T-helper 2 cell treated with Interferon-gamma antibody and Interleukin-4, amounts not matched to agents 100 ng/mL and 5 ng/mL, for 36 hours (primary cell): ENCODE results near the gene OCLN. TPM values are rescaled to one million over a fixed set of nuclear protein-coding genes. Genes with fewer than 3 reads are reported as not detected.
"Not testable (repeated sequence)": the region's sequence is repeated elsewhere in the genome, so short reads cannot be mapped to it uniquely, and the experiment has no call there.

Experiments
- intact Hi-C: fragments of 100-400 bp; cut with micrococcal nuclease; formaldehyde crosslinking; loops from one replicate; pipeline ENCODE4 v1.15.1; 2023
- total RNA-seq: library from RNA; stranded (reverse); gene quantifications from 2 replicates; pipeline ENCODE4 v1.2.3, GENCODE V29; 2022

The OCLN gene, protein sequence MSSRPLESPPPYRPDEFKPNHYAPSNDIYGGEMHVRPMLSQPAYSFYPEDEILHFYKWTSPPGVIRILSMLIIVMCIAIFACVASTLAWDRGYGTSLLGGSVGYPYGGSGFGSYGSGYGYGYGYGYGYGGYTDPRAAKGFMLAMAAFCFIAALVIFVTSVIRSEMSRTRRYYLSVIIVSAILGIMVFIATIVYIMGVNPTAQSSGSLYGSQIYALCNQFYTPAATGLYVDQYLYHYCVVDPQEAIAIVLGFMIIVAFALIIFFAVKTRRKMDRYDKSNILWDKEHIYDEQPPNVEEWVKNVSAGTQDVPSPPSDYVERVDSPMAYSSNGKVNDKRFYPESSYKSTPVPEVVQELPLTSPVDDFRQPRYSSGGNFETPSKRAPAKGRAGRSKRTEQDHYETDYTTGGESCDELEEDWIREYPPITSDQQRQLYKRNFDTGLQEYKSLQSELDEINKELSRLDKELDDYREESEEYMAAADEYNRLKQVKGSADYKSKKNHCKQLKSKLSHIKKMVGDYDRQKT
- total RNA-seq = 0.27 and 0.43 TPM in 2 replicates

DNA sequence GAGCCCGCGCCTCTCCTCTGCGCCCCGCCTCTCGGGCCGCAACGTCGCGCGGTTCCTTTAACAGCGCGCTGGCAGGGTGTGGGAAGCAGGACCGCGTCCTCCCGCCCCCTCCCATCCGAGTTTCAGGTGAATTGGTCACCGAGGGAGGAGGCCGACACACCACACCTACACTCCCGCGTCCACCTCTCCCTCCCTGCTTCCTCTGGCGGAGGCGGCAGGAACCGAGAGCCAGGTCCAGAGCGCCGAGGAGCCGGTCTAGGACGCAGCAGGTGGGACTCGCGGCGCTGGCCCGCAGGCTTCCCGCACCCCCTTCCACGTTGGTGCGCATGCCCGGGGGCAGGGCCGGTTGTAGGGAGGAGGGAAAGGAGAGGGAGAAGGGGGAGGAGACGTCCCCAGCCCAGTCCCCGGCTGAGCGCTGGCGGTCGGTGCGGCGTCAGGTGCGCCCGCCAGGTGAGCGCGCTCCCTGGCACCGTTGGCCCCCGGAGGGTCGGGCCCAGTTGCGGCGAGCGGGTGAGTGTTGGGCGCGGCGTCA is at the start of gene OCLN:
TSS of gene OCLN (plus strand) at position 400 of the 532 bp plus-strand sequence. CDS start 11,455 bp downstream, outside the sequence.
- intact Hi-C loops = no loop called here

DNA sequence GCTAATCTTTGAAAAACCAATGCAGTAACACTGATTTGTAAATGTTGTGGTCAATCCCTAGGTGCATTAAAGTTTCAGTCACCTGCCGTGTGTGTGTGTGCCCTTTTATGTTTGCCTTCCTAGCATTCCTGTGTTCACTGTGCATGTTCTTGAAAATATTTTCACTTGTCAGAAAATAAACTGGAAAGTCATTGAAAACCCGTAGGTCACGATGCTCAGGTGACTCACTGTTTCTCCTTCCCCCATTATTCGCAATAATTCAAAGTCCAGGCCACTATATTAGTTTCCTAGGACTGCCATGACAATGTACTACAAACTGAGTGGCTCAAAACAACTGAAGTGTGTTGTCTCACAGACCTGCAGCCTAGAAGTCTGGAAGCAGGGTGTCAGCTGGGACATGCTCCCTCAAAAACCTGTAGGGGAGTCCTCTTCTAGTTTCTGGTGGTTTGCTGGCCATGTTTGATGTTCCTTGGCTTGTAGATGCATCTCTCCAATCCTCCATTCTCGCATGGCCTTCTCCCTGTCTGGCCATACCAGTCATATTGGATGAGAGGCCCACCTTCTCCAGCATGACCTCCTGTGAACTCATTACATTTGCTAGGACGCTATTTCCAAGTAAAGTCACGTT is 48.3 kb upstream of the OCLN start:
- intact Hi-C loops = no loop called here

DNA sequence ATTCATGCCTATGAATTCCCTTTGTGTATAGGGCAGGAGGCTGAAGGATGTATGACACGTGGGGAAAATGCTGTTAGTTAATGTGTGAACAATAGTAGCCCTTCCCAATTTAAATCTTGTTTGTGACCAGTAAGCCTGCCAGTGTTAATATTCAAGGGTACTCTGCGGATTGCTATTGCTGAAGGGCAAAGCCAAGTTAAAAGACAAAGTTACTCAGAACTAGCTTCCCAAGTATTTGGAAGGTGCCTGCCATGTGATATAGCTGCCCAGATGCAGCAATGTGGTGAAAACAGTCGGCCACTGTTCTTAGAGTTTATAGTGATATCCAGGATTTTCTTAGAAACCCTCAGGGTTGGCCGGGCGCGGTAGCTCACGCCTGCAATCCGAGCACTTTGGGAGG is 43.1 kb upstream of the OCLN start:
- intact Hi-C loops = no loop called here

DNA sequence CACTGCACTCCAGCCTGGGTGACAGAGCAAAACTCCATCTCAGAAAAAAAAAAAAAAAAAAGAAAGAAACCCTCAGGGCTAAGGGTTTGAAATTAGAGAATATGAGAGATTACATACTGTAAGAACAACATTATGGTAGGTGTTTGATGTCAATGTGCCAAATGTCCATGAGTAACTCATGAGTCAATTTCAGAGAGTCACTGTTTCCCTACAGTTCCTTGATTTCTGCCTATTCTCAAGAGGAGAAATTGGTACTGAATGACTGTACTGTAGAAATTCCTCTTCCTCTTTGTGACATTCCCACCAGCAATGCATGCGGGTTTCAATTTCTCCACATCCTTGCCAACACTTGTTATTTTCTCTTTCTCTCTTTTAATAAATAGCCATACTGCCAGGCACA is 42.5 kb upstream of the OCLN start:
- intact Hi-C loops = no loop called here

DNA sequence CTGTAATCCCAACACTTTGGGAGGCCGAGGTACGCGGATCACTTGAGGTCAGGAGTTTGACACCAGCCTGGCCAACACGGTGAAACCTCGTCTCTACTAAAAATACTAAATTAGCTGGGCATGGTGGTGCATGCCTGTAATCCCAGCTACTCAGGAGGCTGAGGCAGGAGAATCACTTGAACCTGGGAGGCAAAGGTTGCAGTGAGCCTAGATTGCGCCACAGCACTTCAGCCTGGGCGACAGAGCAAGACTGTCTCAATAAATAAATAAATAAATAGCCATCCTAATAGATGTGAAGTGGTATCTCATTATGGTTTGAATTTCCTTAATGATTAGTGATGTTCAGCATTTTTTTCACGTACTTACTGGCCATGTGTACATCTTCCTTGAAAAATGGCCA is 42.1 kb upstream of the OCLN start:
- intact Hi-C loops = not testable (repeated sequence)

DNA sequence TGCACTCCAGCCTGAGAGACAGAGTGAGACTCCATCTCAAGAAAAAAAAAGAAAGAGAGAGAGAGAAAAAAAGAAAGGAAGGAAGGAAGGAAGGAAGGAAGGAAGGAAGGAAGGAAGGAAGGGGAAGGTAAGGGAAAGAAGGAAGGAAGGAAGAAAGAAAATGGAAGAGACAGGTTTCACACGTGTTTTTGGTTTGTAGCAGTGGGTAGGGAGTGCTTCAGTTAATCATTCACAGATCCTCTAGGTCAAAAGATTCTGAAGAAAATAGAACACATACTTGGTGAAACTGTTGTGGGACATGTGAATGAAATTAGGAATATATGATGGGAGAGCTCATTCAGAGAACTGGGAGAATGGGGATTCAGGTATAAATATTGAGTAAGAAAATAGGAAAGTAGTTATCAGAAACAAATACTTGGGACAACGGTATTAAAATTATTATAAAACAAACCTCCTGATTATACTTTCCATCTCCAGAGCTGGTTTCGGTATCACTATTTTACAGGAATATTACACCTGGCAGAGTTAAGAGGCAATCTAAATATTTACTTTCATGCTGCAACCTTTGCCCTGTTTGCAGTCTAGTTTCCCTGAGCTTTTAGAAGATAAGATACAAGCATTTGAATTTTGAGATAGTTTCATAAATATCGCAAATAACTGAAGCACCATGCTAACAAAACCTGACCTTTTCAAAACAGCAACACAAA is 40.5 kb upstream of the OCLN start:
- intact Hi-C loops = no loop called here

DNA sequence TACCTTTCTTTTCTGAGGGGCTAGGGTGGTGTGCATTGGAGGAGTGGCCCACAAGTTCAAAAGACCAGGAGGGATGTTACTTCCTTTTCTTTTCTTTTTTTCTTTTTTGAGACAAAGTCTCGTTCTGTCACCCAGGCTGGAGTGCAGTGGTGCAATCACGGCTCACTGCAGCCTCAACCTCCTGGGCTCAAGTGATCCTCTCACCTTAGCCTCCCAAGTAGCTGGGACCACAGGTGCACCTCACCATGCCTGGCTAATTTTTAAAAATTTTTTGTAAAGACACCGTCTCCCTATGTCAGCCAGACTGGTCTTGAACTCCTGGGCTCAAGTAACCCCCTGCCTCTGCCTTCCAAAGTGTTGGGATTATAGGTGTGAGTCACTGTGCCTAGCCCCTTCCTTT is 39.1 kb upstream of the OCLN start:
- intact Hi-C loops = not testable (repeated sequence)

DNA sequence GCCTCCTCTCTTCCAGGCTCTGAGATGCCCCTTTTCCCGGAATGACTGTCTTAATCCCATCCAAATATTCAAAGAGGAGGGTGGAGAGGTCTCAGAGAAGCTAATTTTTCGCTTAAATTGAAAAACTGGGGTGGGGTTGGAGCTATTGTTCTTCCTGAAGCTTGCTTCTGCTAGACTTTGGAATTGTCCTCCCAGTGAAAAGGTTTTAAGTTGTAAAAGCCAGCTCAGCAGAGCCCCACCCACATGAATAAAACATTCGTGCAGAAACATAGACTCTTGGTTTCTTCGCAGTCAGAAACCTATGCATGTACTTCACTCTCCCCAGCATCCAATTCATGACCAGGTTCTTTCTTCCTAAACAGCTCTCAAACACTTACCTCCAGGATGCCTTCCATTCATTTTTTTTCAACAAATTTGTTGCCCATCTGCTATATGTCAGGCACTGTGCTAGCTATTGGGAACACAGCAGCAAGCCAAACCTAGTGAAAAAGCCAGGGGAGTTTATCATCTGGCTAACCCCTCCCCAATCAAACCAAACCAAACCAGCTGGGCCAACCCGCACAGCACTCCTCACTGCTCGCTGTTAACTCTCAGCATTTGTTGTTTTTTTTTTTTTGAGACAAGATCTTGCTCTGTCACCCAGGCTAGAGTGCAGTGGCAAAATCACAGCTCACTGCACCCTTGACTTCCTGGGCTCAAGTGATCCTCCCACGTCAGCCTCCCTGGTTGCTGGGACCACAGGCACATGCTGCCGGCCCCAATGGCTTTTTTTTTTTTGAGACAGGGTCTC is 37.9 kb upstream of the OCLN start:
- intact Hi-C loops = no loop called here

DNA sequence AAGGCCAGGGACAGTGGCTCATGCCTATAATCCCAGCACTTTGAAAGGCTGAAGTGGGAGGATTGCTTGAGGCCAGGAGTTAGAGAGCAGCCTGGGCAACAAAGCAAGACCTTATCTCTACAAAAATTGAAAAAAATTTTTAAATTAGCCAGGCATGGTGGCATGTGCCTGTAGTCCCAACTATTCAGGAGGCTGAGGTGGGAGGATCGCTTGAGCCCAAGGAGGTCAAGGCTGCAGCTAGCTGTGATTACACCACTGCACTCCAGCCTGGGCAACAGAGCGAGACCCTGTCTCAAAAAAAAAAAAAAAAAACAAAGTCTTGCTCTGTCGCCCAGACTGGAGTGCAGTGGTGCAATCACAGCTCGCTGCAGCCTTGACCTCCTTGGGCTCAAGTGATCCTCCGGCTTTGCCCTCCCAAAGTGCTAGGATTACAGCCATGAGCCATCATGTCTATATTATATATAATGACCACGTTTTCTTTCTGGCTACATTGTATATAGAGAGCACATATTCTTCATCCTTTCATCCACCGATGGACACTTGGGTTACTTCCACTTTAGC is 37.1 kb upstream of the OCLN start:
- intact Hi-C loops = not testable (repeated sequence)

DNA sequence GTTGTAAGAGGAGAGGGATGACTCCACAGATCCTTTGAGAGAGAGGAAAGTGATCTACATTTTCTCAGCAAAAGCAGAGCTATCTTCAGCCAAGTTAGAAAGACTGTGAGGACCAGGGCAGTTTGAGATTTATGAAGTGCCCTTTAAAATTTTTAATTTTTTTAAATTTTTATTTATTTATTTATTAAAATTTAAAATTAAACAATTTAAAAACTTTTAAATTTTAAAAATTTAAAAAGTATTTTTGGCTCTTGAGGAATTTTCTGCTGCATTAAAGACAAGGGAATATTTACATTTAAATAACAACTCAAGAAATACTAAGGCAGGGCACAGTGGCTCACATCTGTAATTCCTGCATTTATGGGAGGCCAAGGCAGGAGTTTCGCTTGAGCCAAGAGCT is 30.4 kb upstream of the OCLN start:
- intact Hi-C loops = no loop called here

DNA sequence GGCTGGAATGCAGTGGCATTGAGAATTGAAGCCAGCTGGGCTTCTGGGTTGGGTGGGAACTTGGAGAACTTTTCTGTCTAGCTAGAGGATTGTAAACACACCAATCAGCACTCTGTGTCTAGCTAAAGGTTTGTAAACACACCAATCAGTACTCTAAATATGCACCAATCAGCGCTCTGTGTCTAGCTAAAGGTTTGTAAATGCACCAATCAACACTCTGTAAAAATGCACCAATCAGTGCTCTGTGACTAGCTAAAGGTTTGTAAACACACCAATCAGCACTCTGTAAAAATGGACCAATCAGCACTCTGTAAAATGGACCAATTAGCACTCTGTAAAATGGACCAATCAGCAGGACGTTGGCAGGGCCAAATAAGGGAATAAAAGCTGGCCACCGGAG is 26.2 kb upstream of the OCLN start:
- intact Hi-C loops = not testable (repeated sequence)

DNA sequence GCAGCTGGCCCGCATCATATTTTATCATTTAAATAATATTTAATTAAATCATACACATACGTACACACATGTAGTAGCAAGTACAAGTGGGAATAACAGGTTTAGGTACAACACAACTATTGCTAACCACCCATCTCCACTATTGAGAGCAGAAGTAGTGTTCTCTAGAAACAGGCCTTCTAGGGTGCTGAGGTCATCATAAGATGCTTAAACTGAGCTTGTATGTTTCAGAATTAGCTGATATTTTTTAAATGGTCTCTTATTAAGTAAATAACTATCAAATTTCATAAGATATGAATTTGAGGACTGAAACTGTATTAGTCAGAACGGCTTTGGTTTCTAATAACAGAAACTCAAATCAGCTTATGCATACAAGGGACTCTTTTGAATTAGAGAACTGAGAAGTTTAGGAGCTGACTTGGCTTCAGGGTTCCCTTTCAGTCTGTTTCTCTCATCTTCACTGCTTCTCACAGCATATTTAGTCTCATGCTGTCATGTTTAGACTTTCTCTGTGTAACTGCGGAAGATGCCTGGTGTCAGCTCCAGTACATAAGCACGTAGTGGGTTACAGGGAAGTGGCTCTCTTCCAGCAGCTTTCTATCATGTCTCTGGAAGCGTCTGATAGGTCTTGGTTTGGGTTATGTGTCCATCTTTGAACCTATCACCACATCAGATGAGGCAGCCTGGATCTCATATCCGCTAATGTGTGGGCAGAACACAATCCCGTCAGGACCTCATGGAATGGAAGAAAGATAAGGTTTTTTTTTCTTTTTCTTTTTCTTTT is 25.0 kb upstream of the OCLN start:
- intact Hi-C loops = no loop called here

DNA sequence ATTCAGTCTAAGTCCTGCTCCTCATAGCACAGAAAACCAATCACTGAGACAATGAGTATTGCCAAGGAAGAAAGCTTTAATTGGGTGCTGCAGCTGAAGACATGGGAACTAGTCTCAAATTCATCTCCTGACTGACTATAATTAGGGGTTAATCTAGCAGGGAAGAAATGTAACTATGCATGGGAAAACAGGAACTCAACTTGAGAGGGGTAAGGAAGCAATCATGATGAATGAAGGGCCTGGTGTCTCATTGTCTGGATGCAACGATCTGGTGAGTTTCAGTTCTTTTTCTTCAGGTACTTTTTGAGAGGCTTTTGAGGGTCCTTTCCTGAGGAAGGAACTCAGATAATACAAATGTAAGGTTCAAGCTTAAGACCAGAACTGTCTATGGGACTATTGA is 24.0 kb upstream of the OCLN start:
- intact Hi-C loops = no loop called here

DNA sequence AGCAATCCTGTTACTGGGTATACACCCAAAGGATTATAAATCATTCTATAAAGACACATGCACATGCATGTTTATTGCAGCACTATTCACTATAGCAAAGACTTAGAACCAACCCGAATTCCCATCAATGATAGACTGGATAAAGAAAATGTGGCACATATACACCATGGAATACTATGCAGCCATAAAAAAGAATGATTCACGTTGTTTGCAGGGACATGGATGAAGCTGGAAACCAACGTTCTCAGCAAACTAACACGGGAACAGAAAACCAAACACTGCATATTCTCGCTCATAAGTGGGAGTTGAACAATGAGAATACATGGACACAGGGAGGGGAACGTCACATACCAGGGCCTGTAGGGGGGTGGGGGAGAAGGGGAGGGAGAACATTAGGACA is 21.1 kb upstream of the OCLN start:
- intact Hi-C loops = not testable (repeated sequence)

DNA sequence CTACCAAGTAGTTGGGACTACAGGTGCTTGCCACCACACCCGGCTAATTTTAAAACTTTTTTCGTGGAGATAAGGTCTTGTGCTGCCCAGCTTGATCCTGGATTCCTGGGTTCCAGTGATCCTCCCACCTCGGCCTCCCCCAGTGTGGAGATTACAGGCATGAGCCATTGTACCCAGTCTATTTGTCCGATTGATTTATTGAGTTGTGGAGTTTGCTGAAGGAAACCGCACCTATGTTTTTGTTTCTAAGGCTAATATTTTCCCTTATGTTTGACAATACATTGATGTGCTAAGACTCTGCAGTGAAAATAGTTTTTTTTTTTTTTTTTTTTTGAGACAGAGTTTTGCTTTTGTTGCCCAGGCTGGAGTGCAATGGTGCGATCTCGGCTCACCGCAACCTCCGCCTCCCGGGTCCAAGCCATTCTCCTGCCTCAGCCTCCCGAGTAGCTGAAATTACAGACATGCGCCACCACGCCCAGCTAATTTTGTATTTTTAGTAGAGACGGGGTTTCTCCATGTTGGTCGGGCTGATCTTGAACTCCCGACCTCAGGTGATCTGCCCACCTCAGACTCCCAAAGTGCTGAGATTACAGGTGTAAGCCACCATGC is 20.0 kb upstream of the OCLN start:
- intact Hi-C loops = not testable (repeated sequence)

DNA sequence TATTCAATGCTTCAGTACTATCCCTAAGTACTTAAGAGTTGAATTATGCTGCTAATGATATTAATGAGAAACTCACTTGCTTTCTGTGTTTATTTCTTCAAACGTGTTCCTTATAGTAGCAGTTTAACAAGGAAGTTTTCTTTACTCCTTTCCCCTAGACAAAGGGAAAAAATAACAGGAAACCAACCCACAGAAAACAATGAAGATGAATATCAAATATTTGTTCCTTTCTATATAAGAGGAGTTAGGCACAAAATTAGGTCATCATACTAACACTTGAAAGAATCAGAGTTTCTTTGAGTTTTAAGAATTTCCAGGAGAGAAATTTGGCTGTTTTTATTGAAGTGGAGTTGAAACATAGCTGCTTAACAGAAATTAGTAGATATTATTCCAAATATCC is 15.4 kb upstream of the OCLN start:
- intact Hi-C loops = no loop called here

DNA sequence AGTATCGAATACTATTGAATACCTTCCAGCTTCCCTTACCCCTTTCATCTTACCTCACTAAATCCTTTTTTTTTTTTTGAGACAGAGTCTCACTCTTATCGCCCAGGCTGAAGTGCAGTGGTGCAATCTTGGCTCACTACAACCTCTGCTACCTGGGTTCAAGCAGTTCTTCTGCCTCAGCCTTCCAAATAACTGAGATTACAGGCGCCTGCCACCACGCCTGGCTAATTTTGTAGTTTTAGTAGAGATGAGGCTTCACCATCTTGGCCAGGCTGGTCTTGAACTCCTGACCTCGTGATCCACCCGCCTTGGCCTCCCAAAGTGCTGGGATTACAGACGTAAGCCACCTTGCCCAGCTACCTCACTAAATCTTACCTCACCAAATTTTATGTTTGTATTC is 14.3 kb upstream of the OCLN start:
- intact Hi-C loops = not testable (repeated sequence)

DNA sequence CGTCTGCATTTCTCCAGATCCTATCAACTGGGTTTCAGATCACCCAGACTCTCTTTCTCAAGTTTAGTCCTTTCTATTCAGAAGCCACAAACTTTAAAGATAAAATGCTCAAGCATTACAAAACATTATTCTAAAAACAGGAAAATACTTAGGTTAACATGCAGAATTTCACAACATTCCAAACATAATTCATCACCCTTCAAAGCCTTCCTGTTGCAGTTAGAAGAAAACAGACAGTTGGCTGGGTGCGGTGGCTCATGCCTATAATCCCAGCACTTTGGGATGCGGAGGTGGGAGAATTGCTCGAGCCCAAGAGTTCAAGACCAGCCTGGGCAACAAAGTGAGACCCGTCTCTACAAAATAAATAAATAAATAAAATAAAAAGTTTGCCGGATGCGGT is 7.7 kb upstream of the OCLN start:
- intact Hi-C loops = no loop called here

DNA sequence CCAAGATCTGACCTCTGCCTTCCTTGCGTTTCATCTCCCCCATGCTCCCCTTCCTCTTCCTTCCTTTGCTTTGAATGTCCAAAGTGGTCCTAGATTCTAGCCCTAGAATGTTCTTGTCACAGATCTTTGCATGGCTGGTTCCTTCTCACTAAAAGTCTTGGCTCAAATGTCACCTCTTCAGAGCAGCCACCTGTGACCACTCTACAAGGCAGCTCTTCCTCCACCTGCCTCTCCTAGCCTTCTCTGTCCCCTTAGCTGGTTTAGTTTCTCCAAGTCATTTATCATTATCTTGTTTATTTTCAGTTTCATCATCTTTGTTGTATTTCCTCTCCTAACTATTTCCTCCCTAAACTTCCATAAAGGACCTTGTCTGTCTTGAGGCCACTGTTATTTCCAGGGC is 7.1 kb upstream of the OCLN start:
- intact Hi-C loops = no loop called here

DNA sequence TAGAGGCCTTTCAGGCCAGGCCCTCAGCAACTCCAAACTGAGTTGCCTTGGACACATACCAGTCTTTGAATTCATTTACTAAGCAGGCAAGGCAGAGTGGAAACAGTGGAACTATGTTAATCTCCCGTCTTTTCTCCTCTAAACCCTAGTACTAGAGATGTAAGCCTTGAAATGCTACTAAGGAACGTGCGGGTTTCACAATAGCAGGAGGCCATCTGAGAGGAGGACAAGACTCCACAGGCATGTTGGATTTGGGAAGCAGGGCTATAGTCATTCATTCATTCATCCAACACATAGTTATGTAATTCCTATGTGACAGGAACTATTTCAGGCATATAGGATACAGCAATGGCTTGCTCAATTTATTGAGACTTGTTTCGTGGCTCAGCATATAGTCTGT is 3.3 kb upstream of the OCLN start:
- intact Hi-C loops = no loop called here
